SK-N-SH (cell line): ENCODE data around the gene RANBP9. TPM values are rescaled to one million over a fixed set of nuclear protein-coding genes. Genes with fewer than 3 reads are reported as not detected.

Source experiments
- CTCF ChIA-PET: fragments of 300-600, 350-600 bp; formaldehyde crosslinking; extraction: SDS; loops from one replicate; lab custom pipeline; 2021; lab: Yijun Ruan, JAX
- POLR2A ChIA-PET: fragments of 350-600 bp; sonication (Branson Sonifier 250); formaldehyde crosslinking; extraction: SDS; loops from one replicate; lab custom pipeline; 2020; ENCODE audit warnings: antibody characterized with exemption, inconsistent platforms; lab: Yijun Ruan, JAX
- DNase-seq: peaks from one replicate; pipeline ENCODE4 v3.0.0; 2012
- H2AFZ ChIP-seq: fragments of 200-600 bp; sonication (generic); 2 replicates; pipeline ENCODE4 v1.8.1; 2016; ENCODE audit warnings: antibody characterized with exemption, mild to moderate bottlenecking, low read depth
- H3F3A ChIP-seq: fragments of 200-600 bp; sonication (generic); replicated peaks from 2 replicates; pipeline ENCODE3; 2016; ENCODE audit warnings: antibody characterized with exemption, mild to moderate bottlenecking; ENCODE audit not compliant: insufficient read depth
- H3K27ac ChIP-seq, 2 experiments: fragments of 200-500 bp in 1 of 2; fragments of 200-600 bp in 1 of 2; sonication (Bioruptor generic) in 1 of 2; sonication (generic), shearing (Covaris generic) in 1 of 2; 2 replicates each; pipeline versions ENCODE4 v1.5.1 to v1.6.1; 2014 to 2016; ENCODE audit warnings: low read depth in 2 of 2, inconsistent platforms in 1 of 2, low read length in 1 of 2, mild to moderate bottlenecking in 1 of 2, mixed read lengths in 1 of 2
- H3K27me3 ChIP-seq: fragments of 200-600 bp; sonication (generic), shearing (Covaris generic); 2 replicates; pipeline ENCODE4 v1.6.1; 2016; ENCODE audit warnings: mixed run types; ENCODE audit not compliant: insufficient read depth
- H3K36me3 ChIP-seq, 2 experiments: fragments of 200-500 bp in 1 of 2; fragments of 200-600 bp in 1 of 2; sonication (Bioruptor generic) in 1 of 2; sonication (generic) in 1 of 2; replicated peaks in 1 of 2; 2 replicates each; pipeline versions ENCODE3 to v1.5.1; 2014 to 2016; ENCODE audit warnings: low read length in 1 of 2, mild to moderate bottlenecking in 1 of 2; ENCODE audit not compliant: insufficient read depth in 2 of 2, control insufficient read depth in 1 of 2
- H3K4me1 ChIP-seq, 2 experiments: fragments of 200-500 bp in 1 of 2; fragments of 200-600 bp in 1 of 2; sonication (Bioruptor generic) in 1 of 2; sonication (generic), shearing (Covaris generic) in 1 of 2; 2 replicates each; pipeline versions ENCODE4 v1.5.1 to v1.6.1; 2014 to 2016; ENCODE audit warnings: low read depth in 1 of 2, low read length in 1 of 2, mixed run types in 1 of 2; ENCODE audit not compliant: insufficient read depth in 2 of 2, control insufficient read depth in 1 of 2
- H3K4me2 ChIP-seq: fragments of 200-600 bp; sonication (generic), shearing (Covaris generic); 2 replicates; pipeline ENCODE4 v1.6.1; 2017; ENCODE audit warnings: mixed run types
- H3K4me3 ChIP-seq, 2 experiments: fragments of 200-500 bp in 1 of 2; fragments of 200-600 bp in 1 of 2; sonication (Bioruptor generic) in 1 of 2; sonication (generic), shearing (Covaris generic) in 1 of 2; 2 replicates each; pipeline versions ENCODE4 v1.5.1 to v1.8.1; 2014 to 2016; ENCODE audit warnings: low read depth in 2 of 2, inconsistent platforms in 1 of 2, low read length in 1 of 2, mild to moderate bottlenecking in 1 of 2, mixed read lengths in 1 of 2, moderate library complexity in 1 of 2
- H3K79me2 ChIP-seq: fragments of 200-600 bp; sonication (generic); 2 replicates; pipeline ENCODE4 v1.8.1; 2017; ENCODE audit warnings: mild to moderate bottlenecking; ENCODE audit not compliant: insufficient read depth
- H3K9ac ChIP-seq: fragments of 200-600 bp; sonication (generic); 2 replicates; pipeline ENCODE4 v1.6.1; 2017; ENCODE audit warnings: mixed run types
- H3K9me2 ChIP-seq: fragments of 200-600 bp; sonication (generic); 2 replicates; pipeline ENCODE4 v1.6.1; 2017; ENCODE audit warnings: mixed run types
- H3K9me3 ChIP-seq: fragments of 200-600 bp; sonication (generic); 2 replicates; pipeline ENCODE4 v1.6.1; 2017; ENCODE audit warnings: mixed run types, mild to moderate bottlenecking, moderate library complexity
- H4K20me1 ChIP-seq: fragments of 200-600 bp; sonication (generic); 2 replicates; pipeline ENCODE4 v1.6.1; 2017; ENCODE audit warnings: mild to moderate bottlenecking, mixed run types; ENCODE audit not compliant: insufficient read depth
- EP300 ChIP-seq, 2 experiments: IDR thresholded peaks; 2 replicates each; pipeline versions ENCODE4 v1.4.0 to v1.6.1; 2012; ENCODE audit warnings: borderline replicate concordance in 1 of 2, low read depth in 1 of 2, low read length in 1 of 2
- MEF2A ChIP-seq: IDR thresholded peaks from 2 replicates; pipeline ENCODE4 v1.4.0; 2012; ENCODE audit warnings: low read depth, borderline replicate concordance
- NFIC ChIP-seq: IDR thresholded peaks from 2 replicates; pipeline ENCODE4 v1.4.0; 2012; ENCODE audit warnings: borderline replicate concordance
- SIN3A ChIP-seq: IDR thresholded peaks from 2 replicates; pipeline ENCODE4 v1.6.1; 2012; ENCODE audit warnings: low read depth, mild to moderate bottlenecking, low read length, moderate library complexity, borderline replicate concordance
- TCF12 ChIP-seq: IDR thresholded peaks from 2 replicates; pipeline ENCODE4 v1.4.0; 2012
- WGBS: methylation state at CpG from one replicate; pipeline ENCODE4 v1.1.6; 2017; ENCODE audit warnings: low lambda C conversion rate; 5-methylcytosine and 5-hydroxymethylcytosine counted together
- polyA plus RNA-seq, 3 experiments: library from polyadenylated mRNA; depleted of rRNA; stranded (reverse); fragments of >200 nt; gene quantifications; 2 replicates each; pipeline ENCODE4 v1.2.3, GENCODE V29; 2012
- TF ChIP-seq, protein P1 (sequence below): fragments of 150-350 bp; IDR thresholded peaks from 2 replicates; pipeline ENCODE4 v1.6.1; 2017; ENCODE audit warnings: antibody characterized with exemption, low read length, low read depth, borderline replicate concordance

The RANBP9 gene
- polyA plus RNA-seq, 1 of the 3 experiments (the other 2 are of a cell fraction) = 20.4 TPM

GRCh38 chr6:13664703-13665352 is 46.8 kb downstream of the RANBP9 start:
- no peaks in the 10 kb centered on the region; a peak in 3 of 4 replicates for H3K4me1 ChIP-seq
- H3K4me2 ChIP-seq = no peak overlapping the region
- H2AFZ ChIP-seq = no peak overlapping the region
- TF ChIP-seq SIN3A = no peak
- TF ChIP-seq, all 33 proteins: peak for 0
- POLR2A ChIA-PET = no interaction called here
- H3K79me2 ChIP-seq = peaks cover 97% of the 10 kb centered on the region
- CTCF ChIA-PET = no interaction called here
- no peaks in the 10 kb centered on the region for H3K36me3 ChIP-seq
- no peak for DNase-seq
- H3K9me3 ChIP-seq = no peaks in the 10 kb centered on the region
- no peaks in the 10 kb centered on the region for H3K9me2 ChIP-seq
- H3K27me3 ChIP-seq = no peaks in the 10 kb centered on the region
- no peak overlapping the region for H3K27ac ChIP-seq
- no peak overlapping the region for H3K4me3 ChIP-seq
- peaks cover 3% of the 10 kb centered on the region for H3F3A ChIP-seq
- no peak overlapping the region for H3K9ac ChIP-seq
- H4K20me1 ChIP-seq = peaks cover 42% of the 10 kb centered on the region

DNA sequence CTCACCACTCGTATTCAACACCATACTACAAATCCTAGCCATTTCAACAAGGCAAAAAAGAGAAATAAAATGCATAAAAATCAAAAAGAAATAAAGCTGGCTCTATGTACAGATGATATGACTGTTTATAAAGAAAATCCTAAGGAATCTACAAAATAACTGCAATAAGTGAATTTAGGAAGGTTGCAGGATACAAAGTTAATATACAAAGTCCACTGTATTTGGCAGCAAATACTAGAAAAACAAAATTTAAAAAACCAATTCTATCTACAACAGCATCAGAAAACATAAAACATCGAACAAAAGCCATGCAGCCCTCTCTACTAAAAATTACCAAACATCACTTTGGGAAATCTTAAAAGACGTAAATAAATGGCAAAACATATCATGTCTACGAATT is 47.6 kb downstream of the RANBP9 start:
- Histone ChIP-seq H3K27me3 (no peaks in the 10 kb centered on the region), H3K36me3 (no peaks in the 10 kb centered on the region), H3K9me3 (no peaks in the 10 kb centered on the region), H2AFZ (no peak overlapping the region), H3F3A (peaks cover 7% of the 10 kb centered on the region), H4K20me1 (peaks cover 43% of the 10 kb centered on the region), H3K4me1 (no peaks in the 10 kb centered on the region; a peak in 3 of 4 replicates), H3K27ac (no peak overlapping the region), H3K9me2 (no peaks in the 10 kb centered on the region), H3K9ac (no peak overlapping the region), H3K4me3 (no peak overlapping the region), H3K4me2 (no peak overlapping the region), H3K79me2 (peaks cover 97% of the 10 kb centered on the region)
- DNase-seq = no peak
- ChIA-PET POLR2A (no interaction called here), CTCF (no interaction called here)
- TF ChIP-seq, protein P1, sequence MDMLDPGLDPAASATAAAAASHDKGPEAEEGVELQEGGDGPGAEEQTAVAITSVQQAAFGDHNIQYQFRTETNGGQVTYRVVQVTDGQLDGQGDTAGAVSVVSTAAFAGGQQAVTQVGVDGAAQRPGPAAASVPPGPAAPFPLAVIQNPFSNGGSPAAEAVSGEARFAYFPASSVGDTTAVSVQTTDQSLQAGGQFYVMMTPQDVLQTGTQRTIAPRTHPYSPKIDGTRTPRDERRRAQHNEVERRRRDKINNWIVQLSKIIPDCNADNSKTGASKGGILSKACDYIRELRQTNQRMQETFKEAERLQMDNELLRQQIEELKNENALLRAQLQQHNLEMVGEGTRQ = no peak
- no peak for TF ChIP-seq EP300 (IDR thresholded peaks at IDR 0.05; ENCODE audit: borderline replicate concordance in 1 of 2, low read depth in 1 of 2, low read length in 1 of 2)
- WGBS = 93% methylated on average over 4 of the region's 4 CpGs

DNA sequence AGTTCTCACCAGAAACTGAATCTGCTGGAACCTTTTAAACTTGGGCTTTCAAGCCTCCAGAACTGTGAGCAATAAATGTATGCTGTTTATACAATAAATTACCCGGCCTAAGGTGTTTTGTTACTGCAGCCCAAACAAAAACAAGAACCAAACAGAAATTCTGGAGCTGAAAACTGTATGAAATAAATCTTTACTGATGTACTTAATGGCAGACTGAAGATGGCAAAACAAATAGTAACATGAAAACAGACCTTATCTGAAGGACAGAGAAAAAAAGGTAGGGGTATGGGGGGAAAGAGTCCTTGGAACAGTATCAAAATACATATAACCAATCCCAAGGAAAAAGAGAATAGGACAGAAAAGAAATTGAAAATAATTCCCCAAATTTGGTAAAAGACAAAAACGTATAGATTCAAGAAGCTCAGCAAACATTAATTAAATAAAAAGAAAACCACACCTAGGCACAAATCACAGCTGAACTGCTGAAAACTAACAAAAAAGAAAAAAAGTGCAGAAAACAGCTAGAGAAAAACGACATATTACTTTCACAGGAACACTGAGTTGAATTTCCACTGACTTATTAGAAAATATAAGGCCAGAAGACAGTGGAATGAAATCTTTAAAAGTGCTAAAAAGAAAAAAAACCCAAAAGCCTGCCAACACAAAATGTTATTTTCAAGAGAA is 48.8 kb downstream of the RANBP9 start:
- POLR2A ChIA-PET = no interaction called here
- no peak overlapping the region for H3K27ac ChIP-seq
- no peaks in the 10 kb centered on the region for H3K36me3 ChIP-seq
- H3K9me3 ChIP-seq = no peaks in the 10 kb centered on the region
- peaks cover 7% of the 10 kb centered on the region for H3F3A ChIP-seq
- H3K9ac ChIP-seq = no peak overlapping the region
- H3K27me3 ChIP-seq = no peaks in the 10 kb centered on the region
- TF ChIP-seq, protein P1 = no peak
- TF ChIP-seq NFIC (no peak), TCF12 (no peak), MEF2A (no peak)
- H3K79me2 ChIP-seq = peaks cover 97% of the 10 kb centered on the region
- no peak overlapping the region for H2AFZ ChIP-seq
- H3K4me3 ChIP-seq = no peak overlapping the region
- H3K4me2 ChIP-seq = no peak overlapping the region
- WGBS = 88% methylated on average over 3 of the region's 3 CpGs
- H4K20me1 ChIP-seq = peaks cover 43% of the 10 kb centered on the region
- CTCF ChIA-PET = interaction anchor here (1.2 kb wide), 1 partner anchor 47 kb away, joined by 3 read pairs; no protein-coding TSS in a partner anchor
- no peaks in the 10 kb centered on the region for H3K9me2 ChIP-seq
- no peaks in the 10 kb centered on the region; a peak in 3 of 4 replicates for H3K4me1 ChIP-seq
- no peak for DNase-seq
